WI38 (cell line): Measurements from ENCODE around the gene VWF.

Experiments used
- H3K4me3 ChIP-seq: 2 replicates; pipeline ENCODE4 v1.5.1; 2011; ENCODE audit warnings: low read depth, mild to moderate bottlenecking, control low read depth, low read length
- TF ChIP-seq, protein P1 (sequence below): IDR thresholded peaks from 2 replicates; pipeline ENCODE4 v1.5.1; 2012; ENCODE audit warnings: low read depth, mild to moderate bottlenecking, control low read depth, low read length

VWF gene

DNA sequence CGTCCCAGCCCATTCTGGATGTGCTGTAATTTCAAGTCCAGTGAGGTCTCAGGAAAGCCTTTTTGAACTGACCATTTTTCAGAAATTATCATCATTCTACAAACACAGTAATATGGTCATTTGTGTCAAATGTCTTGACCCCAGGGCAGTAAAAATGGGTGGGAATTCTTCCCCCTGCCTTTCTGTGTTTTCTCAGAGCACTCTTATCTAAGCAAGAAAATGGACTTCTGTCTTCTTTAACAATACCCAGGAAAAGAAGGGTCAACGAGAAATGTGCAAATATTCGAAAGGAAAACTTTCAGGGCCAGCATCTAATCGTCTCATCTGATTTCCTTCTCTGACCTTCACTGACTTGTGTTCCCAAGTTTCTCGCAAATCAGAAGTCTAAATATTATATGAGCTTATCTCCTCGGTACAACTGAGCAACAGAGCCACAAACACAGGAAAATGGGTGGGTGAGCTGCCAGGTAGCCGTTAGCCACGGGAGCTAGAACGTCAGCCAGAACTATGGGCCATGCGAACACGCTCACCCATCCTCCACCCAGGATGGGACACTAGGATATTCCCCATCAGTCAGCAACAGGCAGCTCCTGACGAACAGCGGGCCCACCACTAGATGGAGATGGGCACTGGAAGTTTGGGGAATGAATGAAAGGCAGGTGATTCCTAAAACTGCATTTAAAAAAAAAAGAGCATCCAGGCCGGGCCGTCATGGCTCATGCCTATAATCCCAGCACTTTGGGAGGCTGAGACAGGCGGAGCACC lies 57.1 kb downstream of the VWF start:
- H3K4me3 ChIP-seq: no peak overlapping the region
- TF ChIP-seq, protein P1, sequence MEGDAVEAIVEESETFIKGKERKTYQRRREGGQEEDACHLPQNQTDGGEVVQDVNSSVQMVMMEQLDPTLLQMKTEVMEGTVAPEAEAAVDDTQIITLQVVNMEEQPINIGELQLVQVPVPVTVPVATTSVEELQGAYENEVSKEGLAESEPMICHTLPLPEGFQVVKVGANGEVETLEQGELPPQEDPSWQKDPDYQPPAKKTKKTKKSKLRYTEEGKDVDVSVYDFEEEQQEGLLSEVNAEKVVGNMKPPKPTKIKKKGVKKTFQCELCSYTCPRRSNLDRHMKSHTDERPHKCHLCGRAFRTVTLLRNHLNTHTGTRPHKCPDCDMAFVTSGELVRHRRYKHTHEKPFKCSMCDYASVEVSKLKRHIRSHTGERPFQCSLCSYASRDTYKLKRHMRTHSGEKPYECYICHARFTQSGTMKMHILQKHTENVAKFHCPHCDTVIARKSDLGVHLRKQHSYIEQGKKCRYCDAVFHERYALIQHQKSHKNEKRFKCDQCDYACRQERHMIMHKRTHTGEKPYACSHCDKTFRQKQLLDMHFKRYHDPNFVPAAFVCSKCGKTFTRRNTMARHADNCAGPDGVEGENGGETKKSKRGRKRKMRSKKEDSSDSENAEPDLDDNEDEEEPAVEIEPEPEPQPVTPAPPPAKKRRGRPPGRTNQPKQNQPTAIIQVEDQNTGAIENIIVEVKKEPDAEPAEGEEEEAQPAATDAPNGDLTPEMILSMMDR: peak; percentile 46; the same call in 1 of the 2 replicates

DNA sequence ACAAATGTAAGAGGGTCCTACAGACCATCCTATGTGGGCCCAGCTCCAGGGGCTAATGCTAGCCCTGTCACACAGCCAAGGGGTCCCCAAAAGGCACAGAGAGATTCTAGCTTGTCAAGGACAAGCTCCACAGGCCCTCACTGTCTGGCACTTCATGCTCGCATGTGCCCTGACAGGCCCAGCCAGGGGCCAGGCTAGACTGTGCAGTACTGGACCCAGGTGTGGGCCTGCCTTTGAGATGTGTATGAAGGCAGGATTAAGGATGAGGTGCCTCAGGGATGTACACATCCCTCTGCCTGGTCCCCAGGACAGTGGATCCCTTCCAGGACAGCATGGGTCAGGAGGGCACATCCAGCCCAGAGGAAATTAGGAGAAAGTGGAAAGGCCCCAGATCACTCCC lies 57.8 kb downstream of the VWF start:
- no peak overlapping the region for H3K4me3 ChIP-seq
- TF ChIP-seq, protein P1: no peak

DNA sequence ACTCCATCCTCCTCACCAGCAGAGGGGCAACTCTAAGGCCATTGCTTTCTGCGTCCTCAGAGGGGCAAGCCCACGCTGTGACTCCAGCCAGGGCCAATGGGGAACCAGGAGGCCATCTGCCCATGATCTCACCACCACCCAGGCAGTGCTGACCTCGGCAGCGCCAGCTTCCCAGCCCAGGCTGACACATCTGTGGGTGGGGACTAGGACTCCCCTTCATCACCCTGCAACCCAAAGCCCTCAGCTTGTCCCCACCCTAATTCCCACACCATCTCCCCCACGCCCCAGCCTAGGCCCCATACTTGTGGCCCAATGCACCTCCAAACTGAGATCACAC lies 58.6 kb downstream of the VWF start:
- TF ChIP-seq, protein P1: no peak
- H3K4me3 ChIP-seq: no peak overlapping the region

DNA sequence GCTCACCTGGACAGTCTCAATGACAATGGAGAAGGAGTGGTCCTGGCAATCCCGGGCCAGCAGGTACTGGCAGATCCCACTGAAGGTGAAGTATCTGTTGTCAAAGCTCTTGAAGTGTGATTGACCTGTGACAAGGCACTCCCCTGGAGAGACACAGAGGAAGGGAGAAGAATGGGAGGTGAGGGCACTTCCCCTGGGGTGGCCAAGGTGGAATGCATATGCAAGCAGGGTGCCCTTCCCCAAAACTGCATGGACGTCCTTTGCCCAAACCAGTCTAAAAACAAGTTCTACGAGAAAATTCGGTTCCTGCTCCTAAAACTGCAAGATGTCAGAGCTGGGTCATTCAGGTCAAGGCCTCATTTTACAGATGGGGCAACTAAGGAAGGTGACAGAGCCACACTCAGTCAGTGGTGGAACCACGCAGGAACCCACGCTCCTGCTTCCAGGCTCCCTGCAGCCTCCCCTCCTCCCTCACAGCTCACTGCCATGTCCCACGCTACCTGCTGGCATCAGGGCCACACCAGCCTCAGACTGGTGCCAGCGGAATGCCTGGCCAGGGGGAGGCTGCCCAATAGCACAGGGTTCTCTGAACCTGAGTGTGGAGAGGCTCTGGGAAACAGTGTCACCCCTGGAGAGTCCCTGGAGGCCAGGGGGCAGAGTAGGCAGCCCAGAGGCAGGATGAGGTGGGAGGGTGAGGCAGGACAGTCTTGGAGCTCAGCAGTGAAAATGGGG lies 59.2 kb downstream of the VWF start:
- H3K4me3 ChIP-seq: no peak overlapping the region
- TF ChIP-seq, protein P1: no peak

DNA sequence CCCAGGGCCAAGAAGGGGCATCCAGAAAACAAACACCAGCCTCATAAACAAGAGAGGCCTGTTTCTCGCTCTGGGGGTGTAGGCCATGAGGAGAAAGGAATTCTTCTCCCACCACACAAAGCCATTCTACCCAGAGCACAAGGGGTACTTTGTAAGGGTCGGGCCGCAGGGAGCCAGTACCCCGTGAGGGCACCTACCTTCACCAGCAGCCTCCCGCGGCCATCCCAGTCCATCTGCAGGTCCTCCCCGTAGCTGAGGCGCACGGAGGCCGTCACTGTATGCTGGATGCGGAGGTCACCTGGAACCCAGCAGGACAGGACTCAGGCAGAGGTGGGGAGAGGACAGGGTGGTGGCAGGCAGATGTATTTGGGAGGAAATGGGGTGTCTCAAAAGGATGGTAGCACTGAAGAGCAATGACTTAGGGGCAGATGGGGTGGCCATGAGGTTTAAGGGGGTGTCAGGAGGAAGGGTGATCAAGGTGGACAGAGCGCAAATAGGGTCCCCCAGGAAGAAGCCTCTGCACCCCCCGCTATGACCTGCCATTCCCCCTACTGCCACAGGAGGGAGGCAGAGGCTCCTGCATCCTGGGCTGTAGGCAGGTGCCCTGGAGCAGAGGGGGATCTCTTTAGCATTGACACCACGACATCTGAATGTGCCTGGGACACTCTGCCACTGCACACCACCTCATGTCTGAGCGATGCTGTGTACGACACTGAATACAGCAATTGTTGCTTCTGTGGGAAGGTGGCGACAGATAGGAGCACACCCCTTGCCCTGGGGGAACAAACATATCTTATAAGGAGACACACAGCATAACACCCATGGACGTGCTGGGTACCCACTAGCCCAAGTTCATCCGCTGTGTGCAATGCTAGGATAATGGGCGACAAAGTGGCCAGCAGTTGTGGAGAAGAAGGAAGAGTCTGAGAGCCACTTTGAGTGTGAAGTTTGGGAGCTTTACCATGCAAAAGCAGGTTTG lies 61.4 kb downstream of the VWF start:
- no peak overlapping the region for H3K4me3 ChIP-seq
- TF ChIP-seq, protein P1: peak; percentile 98

DNA sequence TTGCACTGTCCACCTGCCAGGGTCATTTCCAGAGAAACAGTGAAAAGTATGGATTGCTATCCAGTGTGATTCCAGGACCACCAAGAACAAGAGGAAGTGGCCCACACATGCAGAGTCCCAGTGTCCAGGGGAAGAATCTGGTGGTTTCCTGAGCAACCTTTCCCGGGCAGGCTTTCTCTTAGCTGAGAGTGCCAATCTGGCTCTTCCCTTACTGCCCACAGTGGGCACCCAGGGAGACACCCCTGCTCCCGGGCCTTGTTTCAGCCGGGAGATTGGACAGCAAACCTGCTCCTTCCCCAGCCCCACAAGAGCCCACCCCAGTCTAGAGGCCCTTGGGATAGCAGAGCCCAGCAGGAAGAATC lies 62.1 kb downstream of the VWF start:
- H3K4me3 ChIP-seq: no peak overlapping the region
- TF ChIP-seq, protein P1: no peak
